ENCODE measurements around the gene PDZK1IP1. TPM values are rescaled to one million over a fixed set of nuclear protein-coding genes. Genes with fewer than 3 reads are reported as not detected.
A peak's percentile ranks its signal among the peaks of the same experiment; 100 is the strongest.

The PDZK1IP1 gene
- total and polyA plus RNA-seq, 2 of the 13 experiments (the other 11 are each of a cell fraction or from before 2014, with no cell fraction given), result 0.24 to 1.6 TPM

GRCh38 chr1:47192458-47193384 lies 2.9 kb upstream of the PDZK1IP1 start (continued):
- TF ChIP-seq E2F2 (CRISPR knock-in tag; IDR thresholded peaks at IDR 0.05; ENCODE audit: borderline replicate concordance), result 0 out of 2 replicates have a peak, but pooled peaks have one; percentile 57
- peak; percentile 92 for TF ChIP-seq TFE3 (CRISPR knock-in tag; IDR thresholded peaks at IDR 0.05)
- TF ChIP-seq ZNF326 (CRISPR knock-in tag; IDR thresholded peaks at IDR 0.05; ENCODE audit: borderline replicate concordance), result no peak
- TF ChIP-seq AHR (CRISPR knock-in tag; IDR thresholded peaks at IDR 0.05), result 0 out of 2 replicates have a peak, but pooled peaks have one; percentile 20
- TF ChIP-seq PATZ1 (CRISPR knock-in tag; IDR thresholded peaks at IDR 0.05), result peak; percentile 78
- TF ChIP-seq ZNF12 (CRISPR knock-in tag; IDR thresholded peaks at IDR 0.05), result no peak; the same call in 1 of the 2 replicates
- TF ChIP-seq ZNF501 (CRISPR knock-in tag; IDR thresholded peaks at IDR 0.05), result peak; percentile 48
- TF ChIP-seq ZNF713 (CRISPR knock-in tag; IDR thresholded peaks at IDR 0.05), result no peak
- TF ChIP-seq MAFK (conservative IDR thresholded peaks at IDR 0.05 in 1 of 2, IDR thresholded peaks at IDR 0.05 in 1 of 2; ENCODE audit: low read length in 2 of 2), result no peak
- peak; percentile 39; the same call in 1 of the 2 replicates for TF ChIP-seq MIXL1 (CRISPR knock-in tag; IDR thresholded peaks at IDR 0.05)
- no peak for TF ChIP-seq EHMT2 (IDR thresholded peaks at IDR 0.05; ENCODE audit: borderline replicate concordance, low read depth, low read length)
- no peak; the same call in 1 of the 2 replicates for TF ChIP-seq ZSCAN9 (CRISPR knock-in tag; IDR thresholded peaks at IDR 0.05; ENCODE audit: borderline replicate concordance)
- no peak for TF ChIP-seq ADNP (CRISPR knock-in tag; IDR thresholded peaks at IDR 0.05)
- TF ChIP-seq NFYC (CRISPR knock-in tag; IDR thresholded peaks at IDR 0.05), result 0 out of 2 replicates have a peak, but pooled peaks have one; percentile 21
- no peak for TF ChIP-seq STAT5B (CRISPR knock-in tag; IDR thresholded peaks at IDR 0.05)
- TF ChIP-seq ZNF337 (CRISPR knock-in tag; IDR thresholded peaks at IDR 0.05; ENCODE audit: borderline replicate concordance, low read depth), result no peak
- peak; percentile 21; the same call in 1 of the 2 replicates for TF ChIP-seq ZNF317 (CRISPR knock-in tag; IDR thresholded peaks at IDR 0.05)
- no peak for TF ChIP-seq TRAFD1 (CRISPR knock-in tag; IDR thresholded peaks at IDR 0.05; ENCODE audit: borderline replicate concordance)
- no peak for TF ChIP-seq MTA1 (CRISPR knock-in tag; IDR thresholded peaks at IDR 0.05; ENCODE audit: borderline replicate concordance)
- TF ChIP-seq NFE2L2 (IDR thresholded peaks at IDR 0.05; ENCODE audit: low read length), result no peak
- TF ChIP-seq KDM5B (CRISPR knock-in tag; IDR thresholded peaks at IDR 0.05; ENCODE audit: borderline replicate concordance), result no peak; the same call in 1 of the 2 replicates

Data from HepG2 (cell line).